GM21390 (cell line): ENCODE measurements around the gene TMEM131.
A peak's percentile ranks its signal among the peaks of the same experiment; 100 is the strongest.
"Not testable (repeated sequence)": the region's sequence is repeated elsewhere in the genome, so short reads cannot be mapped to it uniquely, and the experiment has no call there.

Experiments
- ATAC-seq: cut with Tn5 transposase; IDR thresholded peaks from one replicate; pipeline ENCODE4 v1.9.1; 2021; ENCODE audit not compliant: unreplicated experiment

TMEM131 gene, protein sequence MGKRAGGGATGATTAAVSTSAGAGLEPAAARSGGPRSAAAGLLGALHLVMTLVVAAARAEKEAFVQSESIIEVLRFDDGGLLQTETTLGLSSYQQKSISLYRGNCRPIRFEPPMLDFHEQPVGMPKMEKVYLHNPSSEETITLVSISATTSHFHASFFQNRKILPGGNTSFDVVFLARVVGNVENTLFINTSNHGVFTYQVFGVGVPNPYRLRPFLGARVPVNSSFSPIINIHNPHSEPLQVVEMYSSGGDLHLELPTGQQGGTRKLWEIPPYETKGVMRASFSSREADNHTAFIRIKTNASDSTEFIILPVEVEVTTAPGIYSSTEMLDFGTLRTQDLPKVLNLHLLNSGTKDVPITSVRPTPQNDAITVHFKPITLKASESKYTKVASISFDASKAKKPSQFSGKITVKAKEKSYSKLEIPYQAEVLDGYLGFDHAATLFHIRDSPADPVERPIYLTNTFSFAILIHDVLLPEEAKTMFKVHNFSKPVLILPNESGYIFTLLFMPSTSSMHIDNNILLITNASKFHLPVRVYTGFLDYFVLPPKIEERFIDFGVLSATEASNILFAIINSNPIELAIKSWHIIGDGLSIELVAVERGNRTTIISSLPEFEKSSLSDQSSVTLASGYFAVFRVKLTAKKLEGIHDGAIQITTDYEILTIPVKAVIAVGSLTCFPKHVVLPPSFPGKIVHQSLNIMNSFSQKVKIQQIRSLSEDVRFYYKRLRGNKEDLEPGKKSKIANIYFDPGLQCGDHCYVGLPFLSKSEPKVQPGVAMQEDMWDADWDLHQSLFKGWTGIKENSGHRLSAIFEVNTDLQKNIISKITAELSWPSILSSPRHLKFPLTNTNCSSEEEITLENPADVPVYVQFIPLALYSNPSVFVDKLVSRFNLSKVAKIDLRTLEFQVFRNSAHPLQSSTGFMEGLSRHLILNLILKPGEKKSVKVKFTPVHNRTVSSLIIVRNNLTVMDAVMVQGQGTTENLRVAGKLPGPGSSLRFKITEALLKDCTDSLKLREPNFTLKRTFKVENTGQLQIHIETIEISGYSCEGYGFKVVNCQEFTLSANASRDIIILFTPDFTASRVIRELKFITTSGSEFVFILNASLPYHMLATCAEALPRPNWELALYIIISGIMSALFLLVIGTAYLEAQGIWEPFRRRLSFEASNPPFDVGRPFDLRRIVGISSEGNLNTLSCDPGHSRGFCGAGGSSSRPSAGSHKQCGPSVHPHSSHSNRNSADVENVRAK (N-terminal part only)

DNA sequence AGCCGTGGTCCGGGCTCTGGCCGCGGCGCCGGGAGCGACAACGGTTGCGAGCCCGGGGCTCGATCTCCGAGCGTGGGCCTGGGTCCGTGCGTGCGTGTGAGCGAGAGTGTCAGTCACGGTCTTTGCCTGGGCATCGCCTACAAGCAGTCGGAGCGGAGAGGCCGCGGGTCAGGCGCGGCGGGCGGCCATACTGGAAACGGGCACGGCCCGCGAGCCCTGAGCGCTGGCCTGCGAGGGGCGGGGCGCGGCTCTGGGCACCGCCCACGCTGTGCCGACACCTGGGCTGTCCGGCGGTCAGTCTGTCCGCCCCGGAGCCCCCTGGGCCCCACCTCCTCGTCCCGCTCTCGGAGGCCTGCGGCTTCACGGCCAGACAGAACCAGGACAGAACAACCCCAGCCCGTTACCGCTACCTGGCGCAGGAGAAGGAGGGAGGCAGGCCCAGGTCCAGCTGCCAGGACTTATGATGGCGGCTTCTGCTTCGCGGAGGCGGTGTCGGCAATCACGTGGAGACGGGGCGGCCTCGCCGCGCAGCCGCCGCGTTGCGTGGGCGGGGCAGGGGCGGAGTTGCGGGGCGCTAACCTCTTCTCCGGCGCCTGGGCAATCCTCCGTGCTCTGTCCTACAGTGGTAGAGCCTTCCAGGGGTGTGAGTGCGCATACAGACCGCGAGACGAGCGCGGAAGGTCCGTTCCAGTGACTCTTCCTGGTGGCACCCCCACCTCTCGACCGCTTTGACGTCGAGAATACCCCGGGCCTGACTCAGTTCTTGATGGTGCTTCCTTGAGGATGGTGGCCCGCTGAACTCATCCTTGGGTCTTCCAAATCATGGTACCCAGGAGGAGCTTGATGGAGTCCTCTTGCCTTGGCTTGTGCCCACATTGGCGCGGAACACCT lies at the start of gene TMEM131:
Gene TMEM131 (minus strand): TSS at position 215 of the 891 bp plus-strand sequence. CDS start 286 bp downstream, outside the sequence.
- peak; percentile 74 for ATAC-seq

- ATAC-seq: not testable (repeated sequence)
Measured at GRCh38 chr2:98044730-98045129, 49.0 kb upstream of the TMEM131 start.

DNA sequence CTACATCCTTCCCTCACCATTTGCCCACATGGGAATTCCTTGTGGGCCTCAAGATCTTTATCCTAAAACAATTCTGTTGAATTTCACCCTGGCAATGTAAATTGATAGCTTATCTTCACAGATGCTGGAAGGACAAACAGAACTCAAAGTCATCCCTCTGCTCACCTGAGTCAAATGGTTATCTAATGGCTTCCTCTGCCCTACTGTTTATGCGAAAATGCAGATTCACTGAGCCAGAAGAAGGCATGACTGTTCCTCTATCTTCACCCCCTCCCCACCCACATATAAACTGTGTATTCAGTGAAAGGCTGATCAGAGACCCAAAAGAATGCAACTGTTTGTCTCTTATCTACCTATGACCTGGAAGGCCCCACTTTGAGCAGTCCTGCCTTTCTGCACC lies 47.4 kb upstream of the TMEM131 start:
- ATAC-seq: no peak

GRCh38 chr2:98040331-98040939 lies 44.7 kb upstream of the TMEM131 start:
- ATAC-seq: no peak

GRCh38 chr2:98039085-98039756 lies 43.5 kb upstream of the TMEM131 start:
- no peak for ATAC-seq

GRCh38 chr2:98037666-98038336 lies 42.1 kb upstream of the TMEM131 start:
- no peak for ATAC-seq

- ATAC-seq: no peak
Measured at GRCh38 chr2:98037206-98037605, 41.5 kb upstream of the TMEM131 start.

DNA sequence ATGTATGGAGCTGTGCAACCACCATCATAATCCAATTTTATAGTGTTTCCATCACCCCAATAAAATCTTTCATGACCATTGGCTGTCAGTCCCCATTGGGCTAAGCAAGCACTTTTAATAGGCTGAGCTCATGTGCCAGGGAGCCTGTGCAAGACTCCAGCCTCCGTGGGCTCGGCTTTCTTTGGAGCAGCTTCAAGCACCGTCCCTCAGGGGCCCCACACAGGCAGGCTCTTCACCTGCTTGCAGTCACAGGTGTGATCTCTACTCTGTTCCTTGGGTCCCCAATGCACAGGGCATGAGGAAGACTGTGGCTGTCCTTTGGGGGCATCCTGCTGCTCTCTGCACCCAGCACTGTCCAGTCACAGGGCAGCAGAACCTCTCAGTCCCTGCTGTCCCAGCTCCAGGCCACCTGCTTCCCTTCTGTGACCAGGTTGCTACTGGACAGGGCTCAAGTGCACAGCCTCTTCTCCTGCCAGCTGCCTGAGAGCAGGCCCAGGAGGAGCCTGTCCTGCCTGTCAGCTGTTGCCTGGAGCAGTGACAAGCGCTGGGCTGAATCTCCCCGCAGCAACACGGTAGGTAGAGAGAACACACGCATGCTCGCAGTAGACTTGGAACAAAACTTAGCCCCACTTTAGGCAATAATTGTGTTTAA lies 40.7 kb upstream of the TMEM131 start:
- ATAC-seq: no peak

DNA sequence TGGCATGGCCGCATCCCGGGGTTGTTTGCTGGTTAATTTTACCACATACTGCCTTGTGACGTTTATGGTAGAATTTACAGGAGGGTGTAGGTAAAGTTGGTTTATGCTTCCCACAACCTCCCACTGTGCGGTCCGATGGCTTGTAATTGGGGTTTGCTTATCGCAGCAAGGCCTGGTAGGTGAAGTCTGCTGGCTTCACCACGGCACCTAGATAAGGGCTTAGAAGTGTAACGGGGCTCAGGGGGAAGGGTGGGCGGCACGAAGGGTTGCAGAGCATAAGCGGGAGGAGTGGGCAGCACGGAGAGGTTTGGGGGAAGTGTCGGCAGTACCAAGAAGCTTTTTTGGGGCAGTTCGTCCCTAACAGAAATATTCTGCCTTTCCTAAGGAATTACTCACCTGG lies 39.0 kb upstream of the TMEM131 start:
- ATAC-seq: no peak

- no peak for ATAC-seq
Measured at GRCh38 chr2:98032086-98032485, 36.3 kb upstream of the TMEM131 start.

GRCh38 chr2:98029718-98030222 lies 34.0 kb upstream of the TMEM131 start:
- ATAC-seq: no peak

DNA sequence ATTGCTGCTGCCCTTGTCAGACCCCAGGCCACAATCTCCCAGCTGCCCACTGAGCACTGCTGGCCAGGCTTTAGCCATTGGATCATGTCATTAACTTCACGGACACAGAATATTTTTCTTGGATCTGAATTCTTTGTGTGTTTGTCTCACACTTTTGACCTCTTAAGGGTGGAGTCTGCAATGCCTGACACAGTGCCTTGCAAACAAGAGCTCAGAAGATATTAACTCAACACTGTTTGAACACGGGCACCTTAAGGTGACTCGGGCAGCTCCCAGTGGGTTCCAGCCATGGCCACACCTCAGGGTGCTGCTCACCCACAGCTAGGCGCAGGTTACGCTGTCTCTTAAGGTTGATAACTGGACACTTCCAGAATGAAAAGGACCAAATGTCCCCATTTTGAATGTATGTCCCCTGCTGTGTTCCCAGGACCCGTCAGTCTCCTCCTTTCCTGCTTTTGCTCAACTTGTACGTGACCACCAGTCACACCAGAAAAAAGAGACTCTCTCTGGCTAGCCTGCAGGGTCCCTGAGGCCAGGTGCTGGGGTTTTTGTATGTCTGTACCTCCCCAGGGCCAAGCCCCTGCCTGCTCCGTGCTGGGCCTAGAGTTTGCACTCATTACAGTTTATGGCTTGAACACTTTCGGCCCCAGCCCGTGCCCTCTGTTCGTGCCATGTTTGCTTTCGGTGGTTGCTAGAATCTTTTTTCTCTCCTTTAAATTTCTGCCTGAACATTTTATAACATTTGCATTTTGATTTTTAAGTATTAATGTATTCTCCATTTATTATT lies 33.4 kb upstream of the TMEM131 start:
- ATAC-seq: no peak

DNA sequence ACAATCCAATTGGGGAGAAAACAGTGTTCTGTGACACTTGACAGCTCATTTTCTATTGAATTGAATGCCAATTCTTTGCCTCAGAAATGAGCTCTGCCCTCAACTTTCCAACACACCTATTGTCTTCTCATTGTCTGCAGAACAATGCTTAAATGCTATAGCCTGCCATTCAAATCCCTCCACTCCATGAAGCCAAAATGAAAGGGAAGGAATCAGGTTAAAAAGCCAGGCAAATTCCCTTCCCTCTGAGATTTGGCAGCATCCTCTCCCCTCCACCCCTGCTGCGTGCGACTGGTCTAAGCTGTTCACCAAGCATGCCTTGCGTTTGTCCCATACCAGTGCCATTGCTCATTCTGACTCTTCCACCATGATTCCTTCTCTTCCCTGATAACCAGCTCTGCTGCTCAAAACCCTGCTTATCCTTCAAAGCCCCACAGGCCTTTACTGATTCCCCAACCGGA lies 32.4 kb upstream of the TMEM131 start:
- no peak for ATAC-seq

GRCh38 chr2:98027538-98027937 lies 31.8 kb upstream of the TMEM131 start:
- ATAC-seq: peak; percentile 41

DNA sequence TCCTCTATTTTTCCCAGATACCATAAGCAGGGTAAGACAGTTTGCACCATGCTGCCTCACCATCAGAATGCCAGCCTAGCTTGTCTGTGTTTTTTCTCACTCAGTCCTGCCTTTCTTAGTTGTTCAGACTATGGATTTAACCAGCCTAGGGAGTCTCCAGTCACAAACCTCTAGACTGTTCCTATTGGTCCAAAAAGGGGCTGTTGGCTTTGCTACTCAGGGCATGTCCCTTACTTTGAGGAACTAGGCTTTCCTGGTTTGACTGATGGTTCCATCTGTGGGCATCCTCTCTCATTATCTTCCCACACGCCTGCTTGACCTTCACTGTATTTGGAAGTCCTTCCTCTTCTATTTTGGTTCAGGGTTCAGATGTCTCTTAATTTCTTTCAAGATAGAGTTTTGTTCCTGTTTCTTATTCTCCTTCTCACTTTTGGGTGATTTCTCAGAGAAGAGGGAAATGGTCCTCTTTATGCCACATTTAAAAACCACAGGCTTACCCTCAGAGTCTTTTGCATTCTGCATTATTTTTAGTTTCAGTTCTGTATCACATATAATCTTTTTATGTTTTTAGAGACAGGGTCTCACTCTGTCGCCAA lies 31.3 kb upstream of the TMEM131 start:
- ATAC-seq: peak; percentile 83

DNA sequence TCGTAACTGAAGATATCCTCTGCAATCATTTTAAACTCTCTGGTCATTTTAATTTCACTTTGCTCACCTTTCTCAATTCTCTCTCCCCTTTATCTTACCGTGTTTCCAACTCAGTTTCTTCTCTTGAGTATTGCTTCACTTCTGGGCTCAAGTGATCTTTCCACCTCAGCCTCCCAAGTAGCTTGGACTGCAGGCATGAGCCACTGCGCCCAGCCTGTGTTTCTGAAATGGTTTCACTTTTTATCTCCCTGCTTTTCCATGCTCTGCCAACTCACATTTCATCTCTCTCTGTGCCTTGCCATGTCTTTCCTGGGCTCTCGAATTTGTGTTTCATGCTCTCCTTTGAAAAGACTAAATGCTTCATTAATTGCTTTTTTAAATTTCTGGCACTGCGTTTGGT lies 30.5 kb upstream of the TMEM131 start:
- ATAC-seq: no peak
